GM18861 (cell line): ENCODE data around the gene CDC42BPA.
"Not testable (repeated sequence)": the region's sequence is repeated elsewhere in the genome, so short reads cannot be mapped to it uniquely, and the experiment has no call there.

Source experiments
- ATAC-seq: cut with Tn5 transposase; IDR thresholded peaks from one replicate; pipeline ENCODE4 v1.9.1; 2021; ENCODE audit not compliant: unreplicated experiment

The CDC42BPA gene

DNA sequence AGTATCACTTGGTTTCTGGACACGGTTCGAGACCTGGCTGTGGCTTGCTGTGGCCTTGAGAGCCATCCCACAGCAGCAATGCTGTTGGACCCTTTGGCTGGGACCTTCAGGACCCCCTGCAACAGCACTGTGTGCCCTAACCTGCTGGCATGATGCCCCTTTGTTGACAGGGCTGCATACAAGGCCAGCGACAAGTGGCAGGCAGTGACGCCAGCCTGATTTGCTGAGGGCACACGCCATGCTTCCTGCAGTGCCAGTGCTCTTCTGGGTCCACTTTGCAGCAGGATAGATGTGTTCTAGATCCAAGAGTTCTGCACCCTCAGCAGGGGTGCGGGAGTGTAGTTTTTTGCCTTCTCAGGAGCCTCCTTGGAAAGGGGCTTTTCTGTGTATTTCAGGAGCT lies 345.4 kb downstream of the CDC42BPA start:
- no peak for ATAC-seq

DNA sequence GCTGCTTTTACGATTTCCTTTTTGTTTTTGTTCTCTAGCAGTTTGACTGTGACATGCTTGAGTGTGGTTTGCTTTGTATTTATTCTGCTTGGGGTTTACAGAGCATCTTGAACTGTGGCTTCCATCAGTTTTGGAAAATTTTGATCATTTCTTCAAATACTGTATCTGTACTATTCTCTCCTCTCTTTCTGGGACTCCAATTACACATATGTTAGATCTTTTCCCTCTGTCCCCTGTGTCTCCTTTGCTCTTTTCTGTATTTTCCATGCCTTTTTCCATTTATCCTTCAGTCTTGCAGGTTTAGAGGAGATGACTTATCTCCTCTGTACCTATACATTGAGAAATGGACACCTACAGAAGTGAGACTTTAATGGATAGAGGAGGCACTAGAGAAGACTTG lies 346.5 kb downstream of the CDC42BPA start:
- no peak for ATAC-seq

DNA sequence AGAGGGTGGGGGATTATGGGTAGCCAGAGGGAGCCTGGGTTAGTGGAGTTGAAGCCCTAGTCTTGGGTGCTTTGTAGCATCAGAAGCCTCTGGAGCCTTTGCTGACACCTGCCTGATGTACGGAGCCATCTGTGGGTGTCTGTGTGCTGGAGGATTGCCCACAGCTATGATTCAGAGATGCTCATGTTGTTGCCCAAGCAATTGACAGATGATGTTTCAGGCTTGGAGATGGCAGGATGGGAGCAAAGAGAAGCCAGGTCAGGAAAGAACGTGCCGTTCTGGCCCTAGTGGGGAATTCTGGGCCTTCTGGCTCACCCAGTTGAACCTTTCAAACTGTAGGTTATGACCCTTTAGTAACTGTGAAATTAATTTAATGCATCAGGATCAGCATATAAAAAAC lies 350.6 kb downstream of the CDC42BPA start:
- no peak for ATAC-seq

DNA sequence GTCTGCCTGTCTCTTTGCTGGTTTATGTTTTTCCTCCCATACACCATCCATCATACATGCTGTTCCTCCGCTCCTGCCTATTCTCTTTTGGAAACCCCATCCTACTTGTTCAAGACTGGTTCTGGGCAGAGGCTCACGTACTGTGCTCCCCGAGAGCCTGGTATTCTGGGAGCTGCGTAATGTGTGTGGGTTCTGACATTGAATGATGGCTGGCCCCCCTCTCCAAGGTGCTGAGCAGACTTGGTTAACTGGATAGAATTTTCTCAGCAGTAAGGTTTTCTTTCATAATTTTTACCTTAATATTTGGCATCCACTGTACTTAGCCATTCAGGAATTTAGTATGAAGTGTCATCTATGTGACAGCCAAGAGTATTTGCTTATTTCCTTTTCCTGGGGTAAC lies 351.6 kb downstream of the CDC42BPA start:
- no peak for ATAC-seq

DNA sequence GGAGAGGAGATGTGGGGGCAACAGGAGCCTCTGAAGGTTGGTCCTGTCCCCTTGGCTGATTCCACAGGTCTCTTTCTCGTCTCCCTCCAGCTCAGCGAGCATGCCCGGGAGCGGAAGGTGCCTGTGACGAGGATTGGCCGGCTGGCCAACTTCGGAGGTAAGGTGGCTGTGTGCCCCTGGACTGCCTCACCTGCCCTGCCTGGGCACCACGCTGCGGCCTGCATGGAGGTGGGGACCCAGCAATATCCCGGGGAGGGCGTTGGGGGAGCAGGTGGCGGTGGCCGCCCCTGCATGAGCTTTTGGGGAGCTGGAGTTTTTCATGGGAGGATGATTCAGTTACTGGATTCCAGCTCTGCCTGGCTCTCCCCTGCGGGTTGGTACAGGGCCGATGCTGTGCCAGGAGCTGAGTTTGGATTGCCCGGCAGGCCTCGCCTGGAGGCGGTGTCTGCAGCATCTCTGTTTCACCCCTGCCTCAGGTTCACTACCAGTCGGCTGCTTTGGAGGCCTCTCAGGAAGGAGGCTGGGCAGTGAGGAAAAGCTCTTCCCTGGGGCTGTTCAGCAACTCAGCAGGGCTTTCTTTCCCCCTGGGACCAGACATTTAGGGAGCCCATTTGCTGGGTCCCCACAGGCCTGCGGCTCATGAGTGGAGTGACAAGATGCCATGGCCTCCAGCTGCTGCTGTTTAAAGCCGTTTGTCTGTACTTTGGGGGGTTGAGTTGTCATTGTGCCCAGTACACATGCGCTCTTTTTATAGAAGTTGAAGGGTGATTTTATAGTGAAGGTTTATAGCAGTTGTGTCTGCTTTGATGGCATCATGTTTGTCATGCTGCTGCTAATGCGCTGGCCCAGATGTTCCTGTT lies 352.5 kb downstream of the CDC42BPA start:
- ATAC-seq: no peak

DNA sequence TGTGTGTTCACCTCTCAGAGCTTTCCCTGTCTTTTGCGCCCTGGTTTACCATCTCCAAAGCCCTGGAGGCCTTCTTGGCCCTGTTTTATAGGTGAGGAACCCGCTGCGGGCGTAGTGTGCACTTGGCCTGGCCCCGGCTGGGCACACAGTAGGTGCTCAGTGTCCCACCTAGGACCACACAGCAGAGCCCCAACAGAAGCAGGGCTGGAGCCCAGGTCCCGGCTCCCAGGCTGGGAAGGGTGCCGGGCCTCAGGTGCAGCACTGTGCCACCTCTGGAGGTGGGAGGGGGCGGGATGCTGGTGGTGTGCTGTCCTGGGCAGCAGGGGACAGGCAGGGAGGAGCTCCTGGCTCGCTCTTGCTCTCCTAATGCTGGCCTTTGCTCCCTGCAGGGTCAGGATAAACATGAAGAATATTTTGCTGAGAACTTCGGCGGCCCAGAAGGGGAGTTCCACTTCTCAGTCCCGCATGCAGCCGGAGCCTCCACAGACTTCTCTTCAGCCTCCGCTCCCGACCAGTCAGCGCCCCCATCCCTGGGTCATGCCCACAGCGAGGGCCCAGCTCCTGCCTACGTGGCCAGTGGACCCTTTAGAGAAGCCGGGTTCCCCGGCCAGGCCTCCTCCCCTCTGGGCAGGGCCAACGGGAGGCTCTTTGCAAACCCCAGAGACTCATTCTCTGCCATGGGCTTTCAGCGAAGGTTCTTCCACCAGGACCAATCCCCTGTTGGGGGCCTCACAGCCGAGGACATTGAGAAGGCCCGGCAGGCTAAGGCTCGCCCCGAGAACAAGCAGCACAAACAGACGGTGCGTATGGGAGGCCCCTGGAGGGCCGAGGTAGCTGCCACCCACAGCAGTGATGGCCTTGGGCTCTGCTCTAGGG lies 353.4 kb downstream of the CDC42BPA start:
- no peak for ATAC-seq

DNA sequence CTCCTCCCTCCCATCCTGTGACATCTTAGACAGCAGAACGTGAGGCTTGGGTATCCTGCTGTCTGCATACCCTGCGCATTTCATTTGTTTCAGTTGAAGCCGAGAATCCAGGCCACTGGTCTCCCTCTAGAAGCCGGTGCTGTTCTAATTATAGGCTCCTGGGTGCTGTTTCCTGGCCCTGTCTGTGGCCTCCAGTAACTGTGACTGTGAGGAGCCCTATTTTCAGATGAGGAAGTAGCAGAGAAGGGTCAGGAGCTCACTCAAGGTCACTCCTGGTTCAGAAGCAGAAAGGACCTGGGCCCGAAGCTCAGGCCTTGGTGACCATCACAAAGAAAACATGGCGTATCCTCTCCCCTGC lies 354.2 kb downstream of the CDC42BPA start:
- ATAC-seq: no peak

DNA sequence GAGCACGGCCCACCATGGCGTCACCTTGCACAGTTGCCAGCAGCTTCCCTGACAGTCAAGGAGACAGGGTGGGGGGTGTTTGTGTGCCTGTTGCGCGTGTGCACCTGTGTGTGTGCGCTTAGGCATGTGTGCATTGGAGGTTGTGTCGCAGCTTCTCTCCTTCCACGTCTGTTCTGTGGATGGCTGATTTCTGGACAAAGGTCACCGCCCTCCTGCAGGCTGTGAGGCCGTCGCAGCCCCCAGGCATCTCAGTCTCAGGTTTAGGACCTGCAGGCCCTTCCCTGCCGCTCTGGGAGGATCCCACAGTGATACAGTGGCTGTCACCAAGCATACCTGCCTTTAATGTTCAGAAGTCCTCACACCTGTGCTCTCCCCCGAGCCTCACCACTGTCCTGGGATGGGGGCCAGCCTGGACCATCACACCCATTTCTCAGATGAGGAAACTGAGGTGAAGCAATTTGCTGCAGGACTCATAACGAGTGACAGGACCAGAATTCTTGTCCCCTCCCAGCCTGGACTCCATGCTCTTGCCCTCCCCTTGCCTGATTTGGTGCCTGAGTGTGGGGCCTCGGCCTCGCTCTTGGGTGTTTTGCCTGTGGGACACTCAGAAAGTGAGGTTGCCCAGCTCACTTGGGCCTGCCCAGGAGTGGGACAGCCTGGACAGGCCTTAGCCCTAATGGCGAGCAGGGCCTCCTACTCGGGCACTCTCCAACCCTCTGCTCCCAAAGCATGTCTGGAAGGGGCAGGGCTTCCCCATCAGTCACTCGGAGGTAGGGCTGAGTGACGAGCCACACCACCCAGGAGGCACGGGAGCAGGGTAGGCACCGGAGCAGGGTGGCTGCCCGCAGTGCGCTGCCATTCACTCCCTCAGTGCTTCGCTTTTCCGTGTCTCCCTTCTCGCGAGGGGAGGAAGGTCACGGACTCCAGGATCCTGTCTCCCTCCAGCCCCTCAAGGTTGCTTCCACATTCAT lies 355.6 kb downstream of the CDC42BPA start:
- ATAC-seq: no peak

DNA sequence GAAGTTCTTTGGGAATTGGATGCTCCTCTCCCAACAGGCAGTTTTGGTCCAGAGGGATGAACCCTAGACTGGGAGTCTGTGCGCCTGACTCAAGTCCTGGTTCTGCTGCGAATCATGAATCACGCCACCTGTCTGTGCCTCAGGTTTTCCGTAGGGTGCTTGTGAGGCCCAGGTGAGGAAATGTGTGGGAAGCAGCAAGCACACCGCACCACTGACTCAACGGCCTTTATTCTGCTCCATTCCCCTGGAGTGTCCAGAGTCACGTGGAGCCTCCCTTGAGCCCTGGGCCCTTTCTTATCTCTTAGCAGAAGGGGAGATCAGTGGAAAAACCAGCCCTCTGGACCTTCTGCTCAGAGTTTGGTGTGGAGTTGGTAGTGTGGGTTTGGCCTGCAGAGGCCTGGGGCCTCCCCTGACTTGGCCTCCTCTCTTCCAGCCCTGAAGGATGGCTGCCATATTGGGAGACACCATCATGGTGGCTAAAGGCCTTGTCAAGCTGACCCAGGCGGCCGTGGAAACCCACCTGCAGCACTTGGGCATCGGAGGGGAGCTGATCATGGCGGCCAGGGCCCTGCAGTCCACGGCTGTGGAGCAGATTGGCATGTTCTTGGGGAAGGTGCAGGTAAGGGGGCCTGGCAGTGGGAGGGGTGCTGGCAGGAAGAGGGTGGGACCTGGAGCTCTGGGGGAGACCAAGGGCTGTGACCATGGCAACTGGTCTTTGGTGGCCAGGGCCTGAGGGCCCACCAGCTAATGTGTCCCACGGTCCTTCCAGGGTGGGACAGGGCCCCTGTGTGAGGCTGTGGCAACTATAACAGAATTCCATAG lies 357.1 kb downstream of the CDC42BPA start:
- no peak for ATAC-seq

DNA sequence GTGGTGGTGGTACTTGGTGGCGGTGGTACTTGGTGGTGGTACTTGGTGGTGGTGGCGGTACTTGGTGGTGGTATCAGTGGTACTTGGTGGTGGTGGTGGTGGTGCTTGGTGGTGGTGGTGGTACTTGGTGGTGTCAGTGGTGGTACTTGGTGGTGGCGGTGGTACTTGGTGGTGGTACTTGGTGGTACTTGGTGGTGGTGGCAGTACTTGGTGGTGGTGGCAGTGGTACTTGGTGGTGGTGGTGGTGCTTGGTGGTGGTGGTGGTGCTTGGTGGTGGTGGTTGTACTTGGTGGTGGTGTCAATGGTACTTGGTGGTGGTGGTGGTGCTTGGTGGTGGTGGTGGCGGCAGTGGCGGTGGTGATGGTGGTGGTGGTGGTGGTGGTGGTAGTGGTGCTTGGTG lies 358.0 kb downstream of the CDC42BPA start:
- ATAC-seq: no peak

DNA sequence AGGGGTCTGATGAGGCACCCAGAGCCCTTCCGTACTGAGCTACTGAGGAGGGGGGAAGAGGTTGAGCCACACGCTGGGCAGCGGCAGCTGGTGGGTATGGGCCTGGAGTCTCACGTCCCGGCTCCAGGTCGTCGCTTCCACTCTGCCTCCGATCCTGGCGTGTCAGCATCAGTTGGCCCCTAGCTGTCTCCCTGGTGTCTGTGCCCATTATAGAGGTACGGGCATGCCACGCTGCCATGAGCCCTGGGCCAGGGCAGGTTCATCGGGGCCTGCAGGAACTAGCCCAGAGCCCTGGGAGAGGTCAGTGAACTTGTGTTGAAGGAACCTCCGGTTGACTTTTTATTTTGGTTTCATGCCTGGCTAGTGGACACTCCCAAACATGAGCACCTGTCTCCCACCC lies 360.0 kb downstream of the CDC42BPA start:
- no peak for ATAC-seq

DNA sequence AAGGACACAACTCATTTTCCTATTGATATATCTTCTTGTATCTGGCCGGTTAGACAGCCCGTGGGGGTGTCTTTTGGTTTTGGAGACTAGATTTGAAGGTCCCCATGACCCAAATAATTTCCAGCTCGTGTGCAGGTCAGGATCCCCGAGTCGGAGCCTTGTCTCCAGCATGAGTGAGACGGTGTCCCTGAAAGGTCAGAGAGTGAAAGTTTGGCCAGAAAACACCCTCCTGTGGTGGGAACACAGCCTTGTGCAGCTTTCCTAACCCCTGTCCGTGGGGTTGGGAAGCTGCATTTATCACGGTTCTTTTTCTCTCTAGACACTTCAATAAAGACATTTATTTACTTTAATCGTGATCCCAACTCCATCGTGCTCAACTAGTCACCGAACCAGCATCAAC lies 360.6 kb downstream of the CDC42BPA start:
- no peak for ATAC-seq

DNA sequence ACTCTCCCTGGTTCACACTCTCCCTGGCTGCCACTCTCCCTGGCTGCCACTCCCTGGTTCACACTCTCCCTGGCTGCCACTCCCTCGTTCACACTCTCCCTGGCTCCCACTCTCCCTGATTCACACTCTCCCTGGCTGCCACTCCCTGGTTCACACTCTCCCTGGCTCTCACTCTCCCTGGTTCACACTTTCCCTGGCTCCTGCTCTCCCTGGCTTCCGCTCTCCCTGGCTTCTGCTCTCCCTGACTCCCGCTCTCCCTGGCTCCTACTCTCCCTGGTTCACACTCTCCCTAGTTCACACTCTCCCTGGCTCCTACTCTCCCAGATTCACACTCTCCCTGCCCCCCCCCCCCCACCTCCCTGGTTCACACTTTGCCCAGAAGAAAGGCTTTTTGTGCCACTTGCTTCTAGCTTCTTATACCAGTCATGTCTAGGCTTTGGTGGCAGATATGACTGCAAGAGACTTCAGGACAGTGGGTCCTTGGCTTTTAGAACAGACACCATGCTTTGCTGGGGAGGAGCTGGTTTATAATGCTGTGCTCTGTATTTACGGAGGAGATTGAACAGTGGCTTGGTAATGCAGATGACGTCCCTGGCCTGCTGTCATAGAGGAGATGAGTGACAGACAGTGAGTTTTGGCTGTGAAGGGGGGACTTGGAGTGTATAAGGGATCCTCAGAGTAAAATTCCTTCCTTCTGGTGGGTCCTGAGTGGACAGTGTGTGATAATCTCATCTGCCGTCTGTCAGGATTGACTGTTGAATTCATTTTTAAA lies 361.2 kb downstream of the CDC42BPA start:
- ATAC-seq: no peak

DNA sequence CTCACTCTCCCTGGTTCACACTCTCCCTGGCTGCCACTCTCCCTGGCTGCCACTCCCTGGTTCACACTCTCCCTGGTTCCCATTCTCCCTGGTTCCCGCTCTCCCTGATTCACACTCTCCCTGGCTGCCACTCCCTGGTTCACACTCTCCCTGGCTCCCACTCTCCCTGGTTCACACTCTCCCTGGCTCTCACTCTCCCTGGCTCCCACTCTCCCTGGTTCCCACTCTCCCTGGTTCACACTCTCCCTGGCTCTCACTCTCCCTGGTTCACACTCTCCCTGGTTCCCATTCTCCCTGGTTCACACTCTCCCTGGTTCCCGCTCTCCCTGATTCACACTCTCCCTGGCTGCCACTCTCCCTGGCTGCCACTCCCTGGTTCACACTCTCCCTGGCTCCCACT lies 362.4 kb downstream of the CDC42BPA start:
- ATAC-seq: not testable (repeated sequence)

DNA sequence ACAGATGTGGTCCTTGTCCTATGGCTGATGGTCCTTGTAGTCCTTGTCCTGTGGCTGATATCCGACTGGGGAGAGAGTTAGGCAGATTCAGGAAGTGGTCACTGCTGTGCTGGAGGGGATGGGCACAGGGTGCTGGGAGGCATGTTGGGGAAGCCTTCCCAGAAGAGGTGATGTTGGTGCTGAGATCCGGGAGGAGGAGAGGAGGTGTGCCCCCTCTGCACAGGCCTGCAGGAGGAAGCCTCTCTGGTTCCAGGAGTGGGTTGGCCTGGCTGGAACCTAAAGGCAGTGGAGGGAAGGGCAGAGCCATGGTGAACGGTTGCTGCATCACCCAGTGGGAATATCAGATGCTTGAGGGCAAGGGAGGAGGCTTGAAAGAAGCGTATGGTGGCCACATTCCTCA lies 363.5 kb downstream of the CDC42BPA start:
- ATAC-seq: no peak

DNA sequence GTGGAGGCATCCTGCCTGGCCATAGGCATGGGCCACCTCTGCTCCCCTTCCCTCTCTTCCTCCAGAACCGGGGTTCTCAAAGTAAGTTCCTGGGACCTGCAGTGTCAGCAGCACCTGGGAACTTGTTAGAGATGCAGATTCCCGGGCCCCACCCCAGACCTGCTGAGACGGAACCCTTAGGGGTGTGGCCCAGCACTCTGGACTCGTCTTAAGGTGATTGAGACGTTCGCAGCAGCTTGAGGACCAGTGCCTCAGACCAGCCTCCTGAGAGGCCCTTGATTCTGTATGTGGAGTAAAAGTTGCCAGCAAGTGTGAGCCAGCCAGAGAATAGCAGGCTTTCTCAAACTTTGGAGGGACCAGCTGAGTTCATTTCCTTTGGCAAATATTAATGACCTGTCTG lies 364.0 kb downstream of the CDC42BPA start:
- no peak for ATAC-seq

DNA sequence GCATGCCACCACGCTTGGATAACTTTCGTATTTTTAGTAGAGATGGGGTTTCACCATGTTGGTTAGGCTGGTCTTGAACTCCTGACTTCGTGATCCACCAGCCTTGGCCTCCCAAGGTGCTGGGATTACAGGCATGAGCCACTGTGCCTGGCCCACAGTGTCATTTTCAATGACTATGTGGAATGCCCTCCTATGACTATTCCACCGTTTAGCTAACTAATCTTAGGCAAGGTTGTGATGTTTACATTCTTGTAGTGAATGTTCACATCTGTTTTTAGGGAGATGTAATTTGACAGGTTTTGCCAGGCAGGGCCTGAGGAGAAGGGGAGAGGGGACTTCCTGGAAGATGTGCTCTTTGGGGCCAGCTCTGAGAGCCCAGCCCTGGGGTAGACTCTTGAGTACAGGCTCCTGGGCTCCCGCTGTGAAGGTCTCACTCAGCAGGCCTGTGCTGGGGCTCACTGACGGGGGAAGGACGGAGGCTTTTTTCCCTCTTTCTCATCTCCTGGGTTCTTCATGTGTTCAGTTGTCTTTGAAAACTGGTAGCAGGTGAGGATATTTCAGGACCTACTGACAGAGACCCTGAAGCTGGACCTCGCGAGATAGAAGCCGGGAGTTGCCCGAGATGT lies 365.0 kb downstream of the CDC42BPA start:
- no peak for ATAC-seq

DNA sequence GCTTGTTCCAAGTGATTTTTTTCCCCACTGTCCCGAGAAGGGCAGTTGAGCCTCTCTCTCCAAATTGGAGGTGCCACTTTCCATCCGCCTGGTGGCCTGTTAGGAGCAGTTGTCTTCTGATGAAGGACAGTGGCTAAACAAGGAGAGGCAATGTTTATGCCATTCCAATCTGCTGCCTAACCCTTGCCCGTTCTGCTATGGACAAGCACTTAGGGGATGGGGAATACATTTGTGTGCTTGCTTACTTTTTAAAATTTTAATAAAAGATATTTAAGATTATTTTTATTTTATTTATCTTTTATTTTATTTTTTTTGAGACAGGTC lies 366.2 kb downstream of the CDC42BPA start:
- no peak for ATAC-seq
